Left lung (tissue), 10 donors: ENCODE results near the gene NEUROD2. TPM values are rescaled to one million over a fixed set of nuclear protein-coding genes. Genes with fewer than 3 reads are reported as not detected.

ENCODE experiments used
- ATAC-seq: fragments of 200-7000 bp; cut with Tn5 transposase; one replicate; pipeline ENCODE4 v1.9.1; 2020; ENCODE audit warnings: moderate library complexity
- DNase-seq, 4 donors: peaks; one replicate each; pipeline ENCODE4 v3.0.0-alpha.2; 2013 to 2020
- H3K27ac ChIP-seq, 2 donors: fragments of 200-600 bp; sonication (generic) in 1 of 2; one replicate each; pipeline versions ENCODE4 v1.5.0 to v1.8.0; 2020 to 2021
- H3K27me3 ChIP-seq, 2 donors: fragments of 200-600 bp; sonication (generic) in 1 of 2; one replicate each; pipeline versions ENCODE4 v1.5.0 to v1.8.0; 2020 to 2021
- H3K36me3 ChIP-seq, 2 donors: fragments of 200-600 bp; sonication (generic) in 1 of 2; one replicate each; pipeline versions ENCODE4 v1.5.0 to v1.8.0; 2020 to 2021
- H3K4me1 ChIP-seq, 2 donors: fragments of 200-600 bp; one replicate each; pipeline ENCODE4 v1.8.0; 2021
- H3K4me3 ChIP-seq, 2 donors: fragments of 200-600 bp; sonication (generic) in 1 of 2; one replicate each; pipeline versions ENCODE4 v1.5.0 to v1.8.0; 2020 to 2021; ENCODE audit warnings: mild to moderate bottlenecking in 1 of 2
- H3K9me3 ChIP-seq, 2 donors: fragments of 200-600 bp; sonication (generic) in 1 of 2; one replicate each; pipeline versions ENCODE4 v1.5.0 to v1.8.0; 2020 to 2021
- CTCF ChIP-seq, 2 donors: fragments of 200-600 bp; sonication (generic) in 1 of 2; IDR thresholded peaks; one replicate each; pipeline versions ENCODE4 v1.5.0 to v1.8.0; 2021; ENCODE audit warnings: antibody characterized with exemption in 2 of 2
- intact Hi-C, 2 donors: fragments of 100-400 bp; cut with DNase I; formaldehyde crosslinking; loops; one replicate each; pipeline versions ENCODE4 v1.11.2 to v1.14.2; 2022
- polyA plus RNA-seq, 6 donors: library from polyadenylated mRNA; unstranded; fragments of 120-200 nt; gene quantifications; one replicate each; pipeline ENCODE4 v1.2.1, GENCODE V29; 2013; ENCODE audit not compliant: insufficient read length in 6 of 6
- total RNA-seq, 2 donors: library from RNA; stranded (reverse); fragmentation: NEBNext Ultra II Directional; extraction: Animal tissue kit (Norgen Biotek cat#: 25700); gene quantifications; one replicate each; pipeline ENCODE4 v1.2.1, GENCODE V29; 2021
- donor health status: DM: no; HTN: yes; CAD: no.
- donor health status: DM: no; HTN: no; CAD: no.

NEUROD2 gene
- total and polyA plus RNA-seq, 8 donors, result 0.03 to 0.11 (median 0.08) TPM; not detected in 2

GRCh38 chr17:39600288-39600996 is 7.3 kb downstream of the NEUROD2 start:
- H3K4me1 ChIP-seq, result peaks cover 4 to 31% of the 10 kb centered on the region in 2 donors

GRCh38 chr17:39599665-39600231 is 8.0 kb downstream of the NEUROD2 start:
- intact Hi-C loops, result no loop called here
- Histone ChIP-seq H3K4me1 (peaks cover 4 to 25% of the 10 kb centered on the region in 2 donors), H3K36me3 (no peaks in the 10 kb centered on the region), H3K9me3 (no peaks in the 10 kb centered on the region), H3K4me3 (no peak overlapping the region), H3K27ac (no peak overlapping the region), H3K27me3 (peaks cover 99 to 100% of the 10 kb centered on the region in 2 donors)
- no peak for TF ChIP-seq CTCF (IDR thresholded peaks at IDR 0.05)
- no peak for ATAC-seq
- no peak for DNase-seq

More at GRCh38 chr17:39600288-39600996, 7.3 kb downstream of the NEUROD2 start:
- DNase-seq, result no peak
- H3K4me3 ChIP-seq, result no peak overlapping the region
- ATAC-seq, result no peak
- intact Hi-C loops, result no loop called here
- H3K27ac ChIP-seq, result no peak overlapping the region
- no peaks in the 10 kb centered on the region for H3K9me3 ChIP-seq
- H3K27me3 ChIP-seq, result peaks cover 100% of the 10 kb centered on the region in 2 donors
- no peak for TF ChIP-seq CTCF (IDR thresholded peaks at IDR 0.05)
- no peaks in the 10 kb centered on the region for H3K36me3 ChIP-seq

GRCh38 chr17:39599004-39599664 is 8.6 kb downstream of the NEUROD2 start:
- Histone ChIP-seq H3K4me1 (peaks cover 4 to 20% of the 10 kb centered on the region in 2 donors), H3K36me3 (no peaks in the 10 kb centered on the region), H3K9me3 (no peaks in the 10 kb centered on the region), H3K27ac (no peak overlapping the region), H3K27me3 (peaks cover 95 to 100% of the 10 kb centered on the region in 2 donors), H3K4me3 (no peak overlapping the region)
- DNase-seq (no peak), ATAC-seq (no peak)
- TF ChIP-seq CTCF (IDR thresholded peaks at IDR 0.05), result no peak
- intact Hi-C loops, result no loop called here

DNA sequence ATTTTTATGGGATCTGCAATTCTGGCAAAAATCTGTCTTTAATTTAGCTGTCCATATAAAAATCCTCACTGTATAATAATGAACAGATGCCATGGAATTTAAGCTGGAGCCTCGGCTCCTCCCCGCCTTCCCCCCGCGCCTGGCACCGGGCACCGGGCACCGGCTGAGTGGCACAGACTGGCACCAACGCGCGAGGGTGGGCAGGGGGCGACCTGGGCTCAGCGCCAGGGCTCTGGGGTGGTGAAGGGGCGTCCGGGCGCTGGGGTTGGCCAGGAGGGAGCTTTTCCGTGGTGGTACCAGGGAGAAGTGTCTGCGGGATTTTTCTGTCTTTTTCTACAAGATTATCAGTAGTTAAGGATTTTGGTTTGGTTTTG is 9.1 kb downstream of the NEUROD2 start:
- Histone ChIP-seq H3K9me3 (no peaks in the 10 kb centered on the region), H3K4me1 (peaks cover 4 to 15% of the 10 kb centered on the region in 2 donors), H3K27ac (no peak overlapping the region), H3K4me3 (no peak overlapping the region), H3K36me3 (no peaks in the 10 kb centered on the region), H3K27me3 (peaks cover 90 to 100% of the 10 kb centered on the region in 2 donors)
- TF ChIP-seq CTCF (IDR thresholded peaks at IDR 0.05), result no peak
- intact Hi-C loops, result no loop called here
- ATAC-seq, result no peak
- no peak for DNase-seq

- no peak for DNase-seq
Observed at GRCh38 chr17:39598047-39598481, 9.7 kb downstream of the NEUROD2 start.

More at GRCh38 chr17:39598047-39598481, 9.7 kb downstream of the NEUROD2 start:
- Histone ChIP-seq H3K9me3 (no peaks in the 10 kb centered on the region), H3K27me3 (peaks cover 84 to 100% of the 10 kb centered on the region in 2 donors), H3K27ac (no peak overlapping the region), H3K4me3 (no peak overlapping the region), H3K4me1 (peaks cover 4 to 15% of the 10 kb centered on the region in 2 donors), H3K36me3 (no peaks in the 10 kb centered on the region)
- TF ChIP-seq CTCF (IDR thresholded peaks at IDR 0.05), result no peak
- ATAC-seq, result no peak
- intact Hi-C loops, result no loop called here
